GM18867 (cell line): ENCODE results near the gene TMEM150A.
A peak's percentile ranks its signal among the peaks of the same experiment; 100 is the strongest.
"Not testable (repeated sequence)": the region's sequence is repeated elsewhere in the genome, so short reads cannot be mapped to it uniquely, and the experiment has no call there.

ENCODE experiments used
- ATAC-seq: cut with Tn5 transposase; IDR thresholded peaks from one replicate; pipeline ENCODE4 v1.9.1; 2021; ENCODE audit warnings: mild to moderate bottlenecking, moderate library complexity; ENCODE audit not compliant: unreplicated experiment

TMEM150A gene

GRCh38 chr2:85602476-85603234 is at the start of gene TMEM150A:
TMEM150A (minus strand) TSS chr2:85602698; CDS start chr2:85601948, 750 bp downstream.
- peak; percentile 94 for ATAC-seq

GRCh38 chr2:85652056-85652455 is 49.6 kb upstream of the TMEM150A start:
- ATAC-seq = no peak

GRCh38 chr2:85651097-85651496 is 48.6 kb upstream of the TMEM150A start:
- no peak for ATAC-seq

- ATAC-seq = no peak
These were observed 48.0 kb upstream of the TMEM150A start for GRCh38 chr2:85650456-85650855.

GRCh38 chr2:85649201-85650190 is 47.0 kb upstream of the TMEM150A start:
- ATAC-seq = no peak

- no peak for ATAC-seq
These were observed 46.1 kb upstream of the TMEM150A start for GRCh38 chr2:85648619-85649018.

- peak; percentile 71 for ATAC-seq
These were observed 45.5 kb upstream of the TMEM150A start for GRCh38 chr2:85647823-85648526.

- no peak for ATAC-seq
These were observed 43.7 kb upstream of the TMEM150A start for GRCh38 chr2:85646166-85646565.

- no peak for ATAC-seq
These were observed 42.4 kb upstream of the TMEM150A start for GRCh38 chr2:85644909-85645308.

GRCh38 chr2:85642725-85643124 is 40.2 kb upstream of the TMEM150A start:
- ATAC-seq = peak; percentile 93

GRCh38 chr2:85635636-85636035 is 33.1 kb upstream of the TMEM150A start:
- no peak for ATAC-seq

GRCh38 chr2:85635011-85635410 is 32.5 kb upstream of the TMEM150A start:
- ATAC-seq = no peak

GRCh38 chr2:85631316-85631715 is 28.8 kb upstream of the TMEM150A start:
- ATAC-seq = no peak

GRCh38 chr2:85628658-85629057 is 26.2 kb upstream of the TMEM150A start:
- no peak for ATAC-seq

- no peak for ATAC-seq
These were observed 21.5 kb upstream of the TMEM150A start for GRCh38 chr2:85623991-85624390.

- ATAC-seq = no peak
These were observed 18.8 kb upstream of the TMEM150A start for GRCh38 chr2:85621338-85621737.

GRCh38 chr2:85619617-85620016 is 17.1 kb upstream of the TMEM150A start:
- ATAC-seq = no peak

- not testable (repeated sequence) for ATAC-seq
These were observed 15.2 kb upstream of the TMEM150A start for GRCh38 chr2:85617723-85618122.

- ATAC-seq = no peak
These were observed 12.9 kb upstream of the TMEM150A start for GRCh38 chr2:85615413-85615728.

- not testable (repeated sequence) for ATAC-seq
These were observed 12.3 kb upstream of the TMEM150A start for GRCh38 chr2:85614757-85615156.
